ENCODE results near the gene GDAP1L1.
A peak's percentile ranks its signal among the peaks of the same experiment; 100 is the strongest.
"Not testable (repeated sequence)": the region's sequence is repeated elsewhere in the genome, so short reads cannot be mapped to it uniquely, and the experiment has no call there.

Gene GDAP1L1

GRCh38 chr20:44221368-44221954, 25.6 kb upstream of the GDAP1L1 start:
- no peak for DNase-seq

- DNase-seq, result no peak
Observed at GRCh38 chr20:44222027-44222426, 25.1 kb upstream of the GDAP1L1 start.

GRCh38 chr20:44222633-44223368, 24.3 kb upstream of the GDAP1L1 start:
- DNase-seq, result no peak

- no peak for DNase-seq
Observed at GRCh38 chr20:44223721-44224120, 23.4 kb upstream of the GDAP1L1 start.

GRCh38 chr20:44224637-44225036, 22.5 kb upstream of the GDAP1L1 start:
- no peak for DNase-seq

- DNase-seq, result no peak
Observed at GRCh38 chr20:44228465-44229258, 18.4 kb upstream of the GDAP1L1 start.

- DNase-seq, result no peak
Observed at GRCh38 chr20:44231193-44231592, 15.9 kb upstream of the GDAP1L1 start.

- DNase-seq, result no peak
Observed at GRCh38 chr20:44231713-44232468, 15.2 kb upstream of the GDAP1L1 start.

GRCh38 chr20:44232469-44232856, 14.6 kb upstream of the GDAP1L1 start:
- DNase-seq, result not testable (repeated sequence)

- DNase-seq, result no peak
Observed at GRCh38 chr20:44233436-44234016, 13.6 kb upstream of the GDAP1L1 start.

GRCh38 chr20:44234566-44235317, 12.4 kb upstream of the GDAP1L1 start:
- no peak for DNase-seq

GRCh38 chr20:44235702-44236101, 11.4 kb upstream of the GDAP1L1 start:
- no peak for DNase-seq

GRCh38 chr20:44236840-44237239, 10.3 kb upstream of the GDAP1L1 start:
- DNase-seq, result not testable (repeated sequence)

GRCh38 chr20:44241796-44242195, 5.3 kb upstream of the GDAP1L1 start:
- DNase-seq, result no peak

GRCh38 chr20:44245977-44246376, 1.1 kb upstream of the GDAP1L1 start:
- DNase-seq, result no peak

- peak; percentile 33 to 38 for DNase-seq
Observed at GRCh38 chr20:44247586-44248409, 690 bp downstream of the GDAP1L1 start.

GRCh38 chr20:44248410-44248759, 1.3 kb downstream of the GDAP1L1 start:
- DNase-seq, result no peak

- no peak for DNase-seq
Observed at GRCh38 chr20:44251284-44251683, 4.2 kb downstream of the GDAP1L1 start.

GRCh38 chr20:44253528-44253927, 6.4 kb downstream of the GDAP1L1 start:
- DNase-seq, result no peak

GRCh38 chr20:44254073-44254472, 7.0 kb downstream of the GDAP1L1 start:
- no peak for DNase-seq

- no peak for DNase-seq
Observed at GRCh38 chr20:44255942-44256341, 8.8 kb downstream of the GDAP1L1 start.

Data from Kasumi-1 (cell line).